MCF 10A (cell line): Measurements from ENCODE around the gene TNFRSF18. TPM values are rescaled to one million over a fixed set of nuclear protein-coding genes. Genes with fewer than 3 reads are reported as not detected.

Experiments
- BruUV-seq: library from RNA; stranded (reverse); fragments of 400-500 nt; replicated peaks from 2 replicates; lab custom pipeline; 2021; lab: Mats Ljungman, UMichigan
- CTCF ChIA-PET: fragments of 300-600 bp; sonication (Branson Sonifier 250); formaldehyde crosslinking; extraction: SDS; loops from one replicate; lab custom pipeline; 2021; ENCODE audit warnings: antibody characterized with exemption, inconsistent platforms; lab: Yijun Ruan, JAX
- POLR2A ChIA-PET: fragments of 300-600, 350-650 bp; sonication (Branson Sonifier 250); formaldehyde crosslinking; extraction: SDS; loops from one replicate; lab custom pipeline; 2020; ENCODE audit warnings: antibody characterized with exemption, inconsistent platforms; lab: Yijun Ruan, JAX
- DNase-seq: peaks from one replicate; pipeline ENCODE4 v3.0.0-alpha.2; 2018; ENCODE audit not compliant: unreplicated experiment
- H3K27ac Mint-ChIP-seq: one replicate; pipeline ENCODE4 v1.8.0; 2022; ENCODE audit warnings: mild to moderate bottlenecking, low read depth, mixed read lengths; ENCODE audit not compliant: unreplicated experiment
- H3K27me3 Mint-ChIP-seq: one replicate; pipeline ENCODE4 v1.8.0; 2022; ENCODE audit warnings: mixed read lengths; ENCODE audit not compliant: insufficient read depth, unreplicated experiment
- H3K36me3 Mint-ChIP-seq: one replicate; pipeline ENCODE4 v1.8.0; 2022; ENCODE audit warnings: mild to moderate bottlenecking, moderate library complexity, mixed read lengths; ENCODE audit not compliant: insufficient read depth, unreplicated experiment
- H3K4me1 Mint-ChIP-seq: one replicate; pipeline ENCODE4 v1.8.0; 2022; ENCODE audit warnings: mixed read lengths; ENCODE audit not compliant: insufficient read depth, unreplicated experiment
- H3K4me3 Mint-ChIP-seq: one replicate; pipeline ENCODE4 v1.8.0; 2022; ENCODE audit warnings: mild to moderate bottlenecking, moderate library complexity, mixed read lengths; ENCODE audit not compliant: unreplicated experiment
- H3K9me3 Mint-ChIP-seq: one replicate; pipeline ENCODE4 v1.8.0; 2022; ENCODE audit warnings: mixed read lengths; ENCODE audit not compliant: unreplicated experiment
- intact Hi-C: fragments of 100-400 bp; cut with micrococcal nuclease; formaldehyde crosslinking; loops from 2 replicates; pipeline ENCODE4 v1.14.1; 2022
- total RNA-seq: library from RNA; stranded (reverse); gene quantifications from 2 replicates; pipeline ENCODE4 v1.2.3, GENCODE V29; 2022
- TF ChIP-seq, protein P1 (sequence below): fragments of 200-600 bp; IDR thresholded peaks from one replicate; pipeline ENCODE4 v1.8.0; 2022; ENCODE audit warnings: antibody characterized with exemption, mild to moderate bottlenecking; ENCODE audit not compliant: unreplicated experiment

TNFRSF18 gene
- total RNA-seq, 1 experiment from 2014 or later: not detected

DNA sequence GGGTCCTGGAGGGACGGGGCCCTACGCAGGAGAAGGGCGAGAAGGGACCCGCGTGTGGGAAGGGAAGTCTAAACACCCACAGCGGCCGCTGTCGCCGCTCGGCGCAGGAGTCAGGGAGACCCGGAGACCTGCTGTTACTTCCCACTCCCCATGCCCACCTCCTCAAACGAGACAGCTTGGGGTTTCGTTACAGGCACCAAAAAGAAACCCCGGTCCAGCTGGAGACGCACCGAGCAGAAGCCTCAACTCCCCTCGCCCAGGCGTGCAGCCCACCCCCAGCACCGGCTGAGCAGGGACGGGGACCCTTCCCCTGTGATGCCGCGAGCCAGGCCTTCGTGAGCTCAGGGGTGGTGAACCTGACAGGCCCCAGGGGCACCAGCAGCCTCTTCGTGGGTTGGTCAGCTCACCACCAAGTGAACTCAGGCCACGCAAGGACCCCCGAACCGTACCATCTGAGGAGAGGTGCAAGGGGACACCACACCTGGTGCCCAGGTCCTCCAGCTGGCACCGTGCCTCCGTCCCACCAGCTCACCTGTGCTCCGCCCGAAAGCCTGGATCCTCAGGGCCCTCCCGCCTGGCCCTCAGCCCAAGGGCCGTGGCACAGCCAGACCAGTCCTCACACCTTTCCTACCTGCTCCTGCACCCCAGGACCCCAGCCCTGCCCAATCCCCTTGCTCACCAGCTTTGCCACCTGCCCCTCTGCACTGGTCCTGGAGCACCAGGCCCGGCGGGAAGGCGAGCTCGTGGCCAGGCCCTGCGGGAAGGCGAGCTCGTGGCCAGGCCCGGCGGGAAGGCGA lies 20.4 kb upstream of the TNFRSF18 start:
- no TSS peak for BruUV-seq
- no peak overlapping the region for H3K4me3 Mint-ChIP-seq
- ChIA-PET POLR2A (no interaction called here), CTCF (interaction anchor here (1.2 kb wide), 1 partner anchor 106 kb away, joined by 3 read pairs; no protein-coding TSS in a partner anchor)
- H3K27me3 Mint-ChIP-seq: no peaks in the 10 kb centered on the region
- no peaks in the 10 kb centered on the region for H3K9me3 Mint-ChIP-seq
- no peak for DNase-seq
- intact Hi-C loops: no loop called here
- peaks cover 34% of the 10 kb centered on the region for H3K36me3 Mint-ChIP-seq
- TF ChIP-seq, protein P1, sequence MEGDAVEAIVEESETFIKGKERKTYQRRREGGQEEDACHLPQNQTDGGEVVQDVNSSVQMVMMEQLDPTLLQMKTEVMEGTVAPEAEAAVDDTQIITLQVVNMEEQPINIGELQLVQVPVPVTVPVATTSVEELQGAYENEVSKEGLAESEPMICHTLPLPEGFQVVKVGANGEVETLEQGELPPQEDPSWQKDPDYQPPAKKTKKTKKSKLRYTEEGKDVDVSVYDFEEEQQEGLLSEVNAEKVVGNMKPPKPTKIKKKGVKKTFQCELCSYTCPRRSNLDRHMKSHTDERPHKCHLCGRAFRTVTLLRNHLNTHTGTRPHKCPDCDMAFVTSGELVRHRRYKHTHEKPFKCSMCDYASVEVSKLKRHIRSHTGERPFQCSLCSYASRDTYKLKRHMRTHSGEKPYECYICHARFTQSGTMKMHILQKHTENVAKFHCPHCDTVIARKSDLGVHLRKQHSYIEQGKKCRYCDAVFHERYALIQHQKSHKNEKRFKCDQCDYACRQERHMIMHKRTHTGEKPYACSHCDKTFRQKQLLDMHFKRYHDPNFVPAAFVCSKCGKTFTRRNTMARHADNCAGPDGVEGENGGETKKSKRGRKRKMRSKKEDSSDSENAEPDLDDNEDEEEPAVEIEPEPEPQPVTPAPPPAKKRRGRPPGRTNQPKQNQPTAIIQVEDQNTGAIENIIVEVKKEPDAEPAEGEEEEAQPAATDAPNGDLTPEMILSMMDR: no peak
- no peak overlapping the region for H3K27ac Mint-ChIP-seq
- peaks cover 8% of the 10 kb centered on the region for H3K4me1 Mint-ChIP-seq

- H3K27ac Mint-ChIP-seq: no peak overlapping the region
- ChIA-PET CTCF (interaction anchor here (0.7 to 1.2 kb wide), 2 partner anchors 105 to 212 kb away, joined by 3 read pairs; no protein-coding TSS in a partner anchor), POLR2A (no interaction called here)
- no TSS peak for BruUV-seq
- DNase-seq: no peak
- TF ChIP-seq, protein P1: no peak
- intact Hi-C loops: no loop called here
- H3K4me3 Mint-ChIP-seq: no peak overlapping the region
- H3K4me1 Mint-ChIP-seq: peaks cover 8% of the 10 kb centered on the region
- H3K9me3 Mint-ChIP-seq: no peaks in the 10 kb centered on the region
- no peaks in the 10 kb centered on the region for H3K27me3 Mint-ChIP-seq
- H3K36me3 Mint-ChIP-seq: peaks cover 42% of the 10 kb centered on the region
Measured at GRCh38 chr1:1225913-1226312, 19.5 kb upstream of the TNFRSF18 start.

DNA sequence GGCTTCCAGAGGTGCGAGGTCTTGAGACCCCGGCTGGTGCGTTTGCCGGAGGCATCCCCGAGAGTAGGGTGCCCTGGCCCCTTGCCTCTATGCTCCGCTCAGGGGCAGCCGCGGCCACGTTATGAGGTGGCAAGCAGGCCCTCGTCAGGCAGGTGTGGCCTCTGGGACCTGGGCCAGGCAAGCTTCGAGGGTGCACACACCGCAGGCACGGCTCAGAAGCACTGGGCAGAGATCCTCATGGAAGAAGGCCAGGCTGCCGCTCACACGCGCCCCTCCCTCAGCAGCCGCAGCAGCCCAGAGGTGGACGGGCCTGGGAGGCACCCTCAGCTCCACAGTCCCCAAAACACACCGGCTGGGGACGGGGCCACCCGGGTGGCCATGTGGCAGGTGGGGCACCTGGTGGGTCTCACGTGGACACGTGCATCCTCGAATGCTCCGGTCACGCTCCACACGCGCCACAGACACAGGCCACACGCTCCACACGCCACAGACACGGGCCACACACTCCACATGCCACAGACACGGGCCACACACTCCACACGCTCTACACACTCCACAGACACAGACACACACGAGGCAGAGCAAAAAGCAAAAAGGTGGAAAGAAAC lies 18.9 kb upstream of the TNFRSF18 start:
- intact Hi-C loops: no loop called here
- ChIA-PET CTCF (interaction anchor here (0.7 kb wide), 1 partner anchor 213 kb away, joined by 3 read pairs; no protein-coding TSS in a partner anchor), POLR2A (interaction anchor here (0.6 to 0.9 kb wide), 2 partner anchors 8 to 30 kb away, joined by 3 to 5 read pairs; no protein-coding TSS in a partner anchor)
- Mint-ChIP-seq H3K36me3 (peaks cover 42% of the 10 kb centered on the region), H3K27ac (no peak overlapping the region), H3K9me3 (no peaks in the 10 kb centered on the region), H3K4me3 (no peak overlapping the region), H3K4me1 (peaks cover 8% of the 10 kb centered on the region), H3K27me3 (no peaks in the 10 kb centered on the region)
- TF ChIP-seq, protein P1: no peak
- no TSS peak for BruUV-seq
- no peak for DNase-seq

DNA sequence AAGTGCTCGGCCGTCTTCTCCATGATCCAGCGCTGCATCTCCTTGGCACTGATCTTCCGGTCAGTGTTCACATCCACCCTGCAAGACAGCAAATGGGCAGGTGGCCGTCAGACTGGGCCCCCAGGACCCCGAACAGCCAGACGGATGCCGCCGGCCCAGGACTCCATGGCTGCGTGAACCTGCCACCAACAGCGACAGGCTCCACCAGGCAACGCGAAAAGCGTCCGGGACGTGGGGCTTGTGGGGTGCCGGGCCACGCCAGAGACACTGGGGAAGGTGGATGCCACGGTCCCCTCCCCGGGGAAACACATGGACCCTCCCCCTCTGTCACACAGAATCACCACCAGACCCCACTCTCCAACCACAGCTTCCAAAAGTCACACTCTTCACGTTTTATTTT lies 17.5 kb upstream of the TNFRSF18 start:
- BruUV-seq: no TSS peak
- H3K4me1 Mint-ChIP-seq: no peaks in the 10 kb centered on the region
- no peaks in the 10 kb centered on the region for H3K9me3 Mint-ChIP-seq
- TF ChIP-seq, protein P1: no peak
- ChIA-PET POLR2A (no interaction called here), CTCF (interaction anchor here (0.6 kb wide), 1 partner anchor 37 kb away, joined by 3 read pairs; no protein-coding TSS in a partner anchor)
- H3K27me3 Mint-ChIP-seq: no peaks in the 10 kb centered on the region
- H3K36me3 Mint-ChIP-seq: peaks cover 45% of the 10 kb centered on the region
- no peak overlapping the region for H3K4me3 Mint-ChIP-seq
- intact Hi-C loops: no loop called here
- no peak for DNase-seq
- H3K27ac Mint-ChIP-seq: no peak overlapping the region
